Daoy (cell line): ENCODE measurements around the gene PRKCD. TPM values are rescaled to one million over a fixed set of nuclear protein-coding genes. Genes with fewer than 3 reads are reported as not detected.
A peak's percentile ranks its signal among the peaks of the same experiment; 100 is the strongest.

Experiments
- DNase-seq: peaks from one replicate; pipeline ENCODE4 v3.0.0-alpha.2; 2015; ENCODE audit warnings: low read depth
- total RNA-seq: library from RNA; depleted of rRNA; stranded (reverse); fragments of >200 nt; shearing (Covaris generic); gene quantifications from 2 replicates; pipeline ENCODE4 v1.2.3, GENCODE V29; 2014

Gene PRKCD
- total RNA-seq, 1 experiment from 2014 or later, result 0.80 TPM

DNA sequence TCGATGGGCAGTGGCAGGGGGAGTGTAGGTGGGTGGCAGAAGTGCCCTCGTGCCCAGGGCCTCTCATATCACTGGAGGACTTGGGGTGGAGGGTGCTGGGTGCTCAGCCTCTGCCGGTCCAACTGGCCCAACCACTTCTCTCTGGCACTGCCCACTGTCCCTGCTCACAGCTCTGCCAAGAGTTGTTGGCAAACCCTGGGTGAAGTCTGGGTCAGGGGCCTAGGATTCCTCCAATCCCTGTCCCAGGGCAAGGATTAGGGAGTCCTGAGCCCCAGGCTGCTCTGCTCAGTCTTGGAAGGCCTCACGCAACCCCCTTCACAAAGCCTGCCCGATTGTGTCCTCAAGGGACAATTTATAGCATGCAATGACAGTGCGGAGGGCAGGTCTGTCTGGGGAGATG is 5.2 kb upstream of the PRKCD start:
- no peak for DNase-seq

DNA sequence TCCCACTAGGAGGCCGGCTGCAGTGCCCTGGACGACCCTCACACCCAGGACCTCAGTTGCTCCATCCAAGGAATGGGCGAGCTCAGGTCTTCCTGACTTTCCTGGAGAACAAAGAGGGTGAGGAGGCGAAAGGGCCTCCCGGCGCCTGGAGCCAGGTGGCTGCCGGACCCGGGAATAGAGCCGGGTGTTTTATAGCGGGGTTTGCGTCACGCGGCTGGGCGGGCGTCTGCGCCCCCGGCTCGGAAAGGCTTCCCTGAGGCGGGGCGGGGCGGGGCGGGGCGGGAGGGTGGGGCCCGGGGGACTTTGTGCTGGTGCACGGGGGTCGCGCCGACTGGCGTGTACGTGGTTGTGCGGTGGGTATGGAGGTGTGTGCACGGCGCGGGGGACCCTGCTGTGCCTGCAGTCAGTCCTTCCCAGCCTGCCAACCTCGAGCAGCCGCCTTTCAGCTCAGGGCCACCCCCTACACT is 4.6 kb upstream of the PRKCD start:
- DNase-seq, result no peak

DNA sequence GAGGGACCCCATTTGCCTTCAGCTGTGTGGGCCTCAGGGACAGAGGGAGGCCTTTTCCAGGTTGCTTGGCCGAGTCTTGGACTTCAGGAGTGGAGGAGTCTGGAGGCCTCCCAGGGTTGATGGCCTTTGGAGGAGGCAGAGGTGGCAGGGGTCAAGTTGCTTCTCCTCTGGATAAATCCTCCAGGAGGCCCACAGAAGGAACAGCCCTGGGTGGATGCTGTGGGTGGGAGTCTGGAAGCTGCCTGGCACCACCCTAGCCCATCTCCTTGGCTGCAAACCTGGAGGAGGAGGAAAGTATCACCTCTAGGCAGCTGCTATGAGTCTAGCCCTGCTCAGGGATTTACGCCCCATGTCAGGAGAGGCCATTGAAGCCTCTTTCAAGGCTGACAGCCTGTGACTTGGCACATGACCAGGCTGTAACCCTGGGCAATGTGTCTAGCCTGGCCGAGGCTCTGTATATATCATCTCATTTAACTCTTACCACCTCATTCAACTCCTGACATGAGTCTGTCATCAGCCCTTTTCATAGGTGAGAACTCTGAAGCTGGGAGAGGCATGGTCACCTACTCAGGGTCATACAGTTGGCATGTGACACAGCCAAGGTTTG is 2.9 kb upstream of the PRKCD start:
- DNase-seq, result no peak

DNA sequence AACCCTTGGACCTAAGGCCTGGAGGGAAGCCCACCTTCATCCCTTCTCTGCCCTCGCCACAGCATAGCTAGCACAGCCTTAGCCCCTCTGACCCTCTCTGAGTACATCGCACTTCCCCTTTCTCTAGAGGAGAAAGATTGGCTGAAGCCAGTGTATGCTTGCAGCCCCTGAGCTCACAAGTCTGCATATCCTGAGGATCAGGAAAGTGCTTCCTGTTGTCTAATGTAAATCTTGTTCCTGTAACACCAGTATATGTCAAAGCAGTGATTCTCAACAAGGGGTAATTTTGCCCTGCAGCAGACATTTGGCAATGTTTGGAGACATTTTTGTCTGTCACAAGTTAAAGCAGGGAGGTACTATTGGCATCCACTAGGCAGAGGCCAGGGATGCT is 2.2 kb upstream of the PRKCD start:
- DNase-seq, result no peak

DNA sequence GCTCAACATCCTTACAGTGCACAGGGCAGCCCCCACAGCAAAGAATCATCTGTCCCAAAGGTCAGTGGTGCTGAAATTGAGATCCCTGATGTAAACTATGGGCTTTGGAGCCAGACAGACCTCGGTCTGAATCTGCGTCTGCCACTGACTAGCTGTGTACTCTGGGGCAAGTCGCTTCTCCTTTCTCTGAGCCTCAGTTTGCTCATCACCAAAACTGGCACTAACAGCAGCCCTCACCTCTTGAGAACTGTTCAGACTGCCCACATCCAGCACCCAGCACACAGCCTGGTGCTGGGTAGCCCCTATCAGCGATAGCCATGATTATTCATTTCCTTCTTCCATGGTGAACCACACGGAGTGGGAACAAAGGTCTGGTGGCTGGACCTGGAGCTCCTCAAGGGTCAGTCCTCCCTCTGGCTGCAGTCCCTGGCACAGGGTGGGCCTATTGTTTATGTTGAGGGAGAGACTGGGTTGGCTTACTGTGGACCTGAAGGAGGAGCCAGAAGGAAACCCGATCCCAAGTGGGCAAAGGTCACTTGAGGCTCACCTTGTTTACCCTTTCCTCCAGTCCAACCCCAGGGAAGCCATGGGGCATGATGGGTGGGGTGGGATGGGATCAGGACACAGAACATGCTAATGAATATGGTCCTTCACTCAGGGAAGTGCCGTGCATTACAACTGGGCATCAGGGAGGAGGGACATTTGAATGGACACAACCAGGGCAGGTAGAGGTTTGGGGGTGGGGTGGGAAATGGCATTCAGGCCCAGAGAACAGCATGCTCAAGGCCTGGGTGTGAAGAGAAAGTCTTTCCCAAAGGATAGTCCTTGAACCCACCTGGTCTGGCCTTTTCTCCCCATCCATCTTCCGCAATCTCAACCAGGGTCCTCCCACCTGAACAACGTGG is 1.6 kb upstream of the PRKCD start:
- no peak for DNase-seq

DNA sequence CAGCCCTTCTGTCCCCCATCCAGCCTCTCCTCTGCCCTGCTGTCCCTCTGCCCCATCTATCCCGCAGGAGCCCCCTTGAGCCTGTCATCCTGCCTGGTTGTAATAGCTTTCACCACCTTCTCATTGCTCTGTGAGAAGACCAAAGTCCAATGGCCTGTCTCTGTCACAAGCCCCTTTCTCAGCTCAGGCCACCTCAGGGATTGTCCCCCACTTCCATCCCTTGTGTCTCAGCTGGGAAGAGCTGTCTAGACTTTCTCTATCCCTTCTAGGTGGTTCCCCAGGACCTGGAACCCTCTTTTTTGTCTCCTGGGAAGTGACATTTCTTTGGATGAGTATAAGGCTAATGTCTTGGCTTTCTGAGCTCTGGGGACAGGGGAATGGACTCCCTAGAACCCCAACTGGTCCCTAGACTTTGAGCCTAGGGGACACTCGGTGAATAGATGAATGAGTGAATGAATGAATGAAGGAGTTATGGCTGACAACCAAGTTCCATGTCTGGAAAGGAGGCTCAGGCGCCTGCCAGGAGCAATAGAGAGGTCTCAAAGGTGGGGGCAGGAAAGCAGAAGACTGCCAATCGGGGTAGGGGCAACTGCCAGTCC is 849 bp upstream of the PRKCD start:
- no peak for DNase-seq

DNA sequence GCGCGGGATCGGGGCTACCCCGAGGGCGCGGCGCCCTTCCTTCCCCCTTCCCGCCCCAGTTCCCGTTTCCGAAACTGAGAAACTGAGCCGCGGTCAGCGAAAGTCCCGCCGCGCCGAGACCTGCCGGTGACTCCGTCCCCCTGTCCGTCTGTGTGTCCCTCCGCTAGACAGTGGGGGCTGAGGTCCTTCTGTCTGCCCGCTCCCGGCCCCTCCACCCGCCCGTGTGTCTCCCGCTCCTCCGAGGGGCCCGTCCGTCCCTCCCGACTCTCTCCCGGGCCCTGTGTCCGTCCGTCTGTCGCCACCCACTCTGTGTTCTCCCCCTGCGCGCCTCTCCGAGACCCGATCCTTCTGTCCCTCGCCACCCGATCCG is 426 bp downstream of the PRKCD start:
- DNase-seq, result peak; percentile 25

DNA sequence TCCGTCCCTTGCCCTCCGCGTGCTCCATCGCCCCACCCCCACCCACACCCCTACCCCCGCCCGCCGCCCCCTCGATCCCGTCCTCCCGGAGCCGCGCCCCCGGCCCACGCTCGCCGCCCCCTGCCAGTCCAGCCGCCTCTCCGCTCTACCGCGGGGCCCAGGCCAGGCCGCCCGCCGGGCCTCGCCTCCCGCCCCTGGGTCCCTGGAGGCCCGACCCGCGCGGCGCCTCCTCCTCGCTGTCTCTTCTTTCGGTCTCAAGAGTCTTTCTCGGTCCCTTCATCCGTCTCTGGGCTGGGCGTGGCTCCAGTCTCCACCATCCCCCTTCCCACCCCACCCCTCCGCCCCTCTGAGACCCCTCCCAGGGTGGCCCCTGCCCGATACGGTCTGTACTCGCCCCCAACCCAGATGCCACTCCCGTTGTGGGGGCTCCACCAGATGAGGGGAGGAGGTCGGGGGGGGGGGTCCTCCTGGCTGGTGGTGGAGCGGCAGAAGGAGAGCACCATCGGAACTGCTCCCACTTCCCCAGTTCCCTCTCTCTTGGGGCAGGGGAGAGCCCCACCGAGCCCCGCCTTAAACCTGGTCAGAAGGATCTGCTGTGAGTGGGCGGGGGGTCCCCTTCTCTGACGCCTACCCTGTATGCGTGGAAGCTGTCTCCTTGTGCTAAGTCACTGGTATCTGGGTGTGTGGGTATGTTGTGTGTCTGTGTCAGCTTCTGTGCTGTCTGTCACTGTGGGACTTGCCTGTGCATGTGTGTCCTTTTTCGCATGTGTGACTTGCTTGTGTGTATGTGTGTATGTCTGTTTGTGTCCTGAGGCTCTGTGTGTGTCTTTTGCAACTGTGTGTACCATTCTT is 1.0 kb downstream of the PRKCD start:
- peak; percentile 24 for DNase-seq

DNA sequence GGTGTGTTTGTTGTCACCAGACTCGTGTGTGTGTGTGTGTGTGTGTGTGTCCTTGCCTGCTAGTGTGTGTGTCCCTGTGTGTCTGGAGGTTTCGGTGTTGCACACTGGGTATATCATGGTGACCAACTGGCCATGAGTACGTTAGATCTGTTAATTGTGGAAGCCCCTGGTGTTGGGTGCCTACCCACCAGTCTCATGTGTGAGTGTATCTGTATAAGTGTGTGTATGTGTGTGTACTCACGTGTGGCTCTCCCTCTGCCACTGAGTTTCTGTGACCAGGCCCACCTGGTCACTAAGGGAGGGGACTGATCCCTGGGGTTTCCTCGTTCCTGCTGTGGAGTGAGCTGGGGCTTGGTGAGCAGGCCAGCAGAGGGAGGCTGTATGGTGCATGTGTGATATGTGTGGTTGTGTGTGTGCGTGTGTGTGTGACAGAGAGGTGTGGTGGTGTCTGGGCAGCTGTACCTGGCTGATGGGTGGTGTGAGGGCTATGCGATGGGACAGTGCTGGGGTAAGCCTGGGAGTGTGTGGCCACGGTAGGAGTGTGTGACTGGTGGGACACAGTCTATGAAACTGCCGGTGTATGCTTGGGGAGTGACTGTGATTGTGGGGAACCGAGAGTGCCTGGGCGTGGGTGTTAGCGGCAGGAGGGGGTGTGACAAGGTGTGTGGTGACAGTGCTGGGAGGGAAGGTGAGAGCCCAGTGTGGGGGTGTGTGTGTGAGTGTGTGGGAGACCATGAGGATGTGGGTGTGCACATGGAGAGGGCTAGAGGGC is 1.8 kb downstream of the PRKCD start:
- no peak for DNase-seq

DNA sequence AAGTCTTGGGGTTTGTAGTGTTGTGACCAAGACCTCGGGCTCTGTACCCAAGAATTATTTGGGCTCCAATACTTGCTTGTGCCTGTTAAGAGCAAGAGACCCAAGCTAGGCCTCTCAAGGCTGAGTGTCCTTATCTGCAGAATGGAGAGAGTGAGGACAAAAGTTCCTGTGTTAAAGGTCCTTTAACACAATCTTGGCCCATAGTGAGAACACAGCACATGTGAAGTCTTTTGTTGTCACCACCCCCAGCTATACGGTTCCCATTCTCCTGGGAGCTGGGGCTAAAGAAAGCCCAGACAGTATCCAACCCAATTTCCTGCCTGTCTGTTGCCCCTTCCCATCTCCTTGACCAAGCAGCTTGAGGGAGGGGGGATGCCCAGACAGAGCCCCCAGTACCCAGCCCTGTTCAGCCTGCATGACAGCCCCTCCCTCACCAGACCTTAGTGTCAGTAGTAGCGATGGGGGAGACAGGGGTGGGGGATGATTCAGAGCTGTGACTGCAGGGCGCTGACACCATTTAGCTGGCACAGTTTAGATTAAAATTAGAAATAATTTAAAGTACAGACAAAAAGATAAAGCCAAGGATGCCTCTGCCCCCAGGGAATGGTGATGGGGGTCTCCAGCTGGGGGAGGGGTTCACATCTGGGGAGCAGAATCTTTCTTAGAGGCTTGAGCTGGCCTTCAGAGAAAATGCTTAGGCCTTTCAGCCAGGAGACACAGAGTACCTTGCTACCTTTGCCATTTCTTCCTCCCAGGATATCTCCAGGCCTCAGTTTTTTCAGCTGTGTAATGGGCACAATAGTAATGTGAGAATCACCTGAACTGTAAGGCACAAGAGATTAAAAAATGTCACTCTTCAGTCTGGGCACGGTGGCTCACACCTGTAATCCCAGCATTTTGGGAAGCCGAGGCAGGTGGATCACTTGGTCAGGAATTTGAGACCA is 2.7 kb downstream of the PRKCD start:
- DNase-seq, result no peak

DNA sequence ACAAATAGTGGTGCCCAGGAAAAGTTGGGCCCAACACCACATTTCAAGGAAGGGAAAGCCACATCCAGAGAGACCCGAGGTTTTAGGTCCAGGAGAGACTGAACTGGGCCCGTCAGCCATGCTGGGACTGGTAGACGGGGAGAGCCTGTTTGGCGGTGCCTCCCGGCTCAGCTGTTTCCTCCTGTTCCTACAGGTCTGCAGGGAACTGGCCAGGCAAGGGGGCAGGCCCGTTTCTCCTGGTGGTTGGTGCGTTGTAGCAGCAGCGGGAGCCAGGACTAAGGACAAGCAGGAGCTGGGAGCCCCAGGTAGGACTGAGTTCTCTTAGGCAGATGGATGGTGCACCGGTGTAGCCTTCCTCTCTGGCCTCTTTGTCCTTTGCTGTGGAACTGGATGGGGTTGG is 3.9 kb downstream of the PRKCD start:
- DNase-seq, result no peak

DNA sequence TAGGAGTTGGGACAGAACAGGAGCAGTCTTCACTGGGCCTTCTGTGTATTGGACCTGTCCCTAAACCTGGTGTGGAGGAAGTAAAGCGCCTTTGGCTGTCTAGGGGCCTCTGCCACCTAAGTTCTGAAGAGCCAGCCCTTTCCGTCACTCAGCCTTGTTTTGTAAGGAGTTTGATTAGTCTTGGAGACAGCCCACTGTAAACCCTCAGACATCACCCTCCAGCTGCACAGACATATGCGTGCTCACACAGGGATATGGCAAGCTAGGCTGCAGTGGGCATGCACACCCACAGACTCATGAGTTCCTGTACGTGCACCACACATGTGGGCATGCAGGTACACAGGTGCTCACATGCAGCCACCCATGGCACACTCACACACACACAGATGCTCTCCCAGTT is 5.2 kb downstream of the PRKCD start:
- no peak for DNase-seq

DNA sequence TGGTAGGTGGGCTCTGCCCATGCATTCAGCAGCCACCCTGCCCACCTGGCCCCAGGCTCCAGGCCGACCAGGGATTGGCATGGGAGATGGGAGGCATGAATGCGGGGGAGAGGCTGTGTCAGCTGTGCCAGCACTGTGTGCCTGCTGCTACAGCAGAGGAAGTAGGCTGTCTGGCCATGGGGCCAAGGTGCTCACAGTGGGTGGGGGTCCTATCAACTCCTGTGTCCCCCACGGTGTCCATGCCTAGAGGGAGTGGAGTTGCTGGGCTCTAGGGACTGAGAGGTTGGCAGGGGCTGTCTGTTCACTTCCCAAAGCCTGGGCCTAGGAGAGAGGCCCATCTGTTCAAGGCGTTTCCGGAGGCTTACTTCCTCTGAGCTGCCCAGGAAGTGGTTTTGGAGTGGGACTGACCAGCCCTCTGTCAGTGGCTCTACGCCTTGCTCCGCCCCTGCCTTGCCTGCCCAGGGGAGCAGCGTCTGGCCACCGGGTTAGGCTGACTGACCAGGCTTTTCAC is 5.8 kb downstream of the PRKCD start:
- peak; percentile 63 for DNase-seq

DNA sequence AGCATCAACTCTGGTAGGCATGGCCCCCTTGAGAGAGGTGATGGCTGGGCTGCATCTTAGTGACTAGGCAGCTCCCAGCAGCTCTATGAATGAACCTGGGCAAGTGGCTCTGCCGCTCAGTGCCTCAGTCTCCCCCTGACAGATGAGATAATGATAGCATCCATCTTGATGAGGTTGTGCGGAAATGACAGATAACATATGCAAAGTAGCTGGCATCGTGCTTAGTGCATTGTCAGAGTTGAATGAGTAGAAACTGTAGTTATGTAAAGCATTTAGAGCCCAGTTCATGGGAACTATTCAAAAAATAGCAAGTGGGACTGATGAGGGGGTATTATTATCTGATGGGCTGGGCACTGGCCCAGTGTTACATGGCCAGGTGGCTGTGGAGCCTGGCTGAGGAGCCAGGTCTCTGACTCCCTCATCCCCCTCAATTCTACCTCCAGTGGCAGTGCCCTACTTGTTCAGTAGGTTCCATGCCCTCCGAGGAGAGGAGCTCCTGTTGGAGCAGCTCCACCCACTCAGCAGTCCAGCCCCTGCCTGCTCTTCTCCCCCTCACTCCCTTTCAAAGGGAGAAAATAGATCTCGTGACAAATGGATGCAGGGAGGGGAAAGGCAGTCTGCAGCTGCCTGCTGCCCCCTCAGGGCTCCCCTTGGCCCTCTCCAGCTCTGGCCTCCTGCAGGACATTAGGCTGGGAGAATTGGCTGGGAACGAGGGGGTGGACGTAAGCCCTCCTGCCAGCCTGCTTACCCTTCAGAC is 6.6 kb downstream of the PRKCD start:
- no peak for DNase-seq

DNA sequence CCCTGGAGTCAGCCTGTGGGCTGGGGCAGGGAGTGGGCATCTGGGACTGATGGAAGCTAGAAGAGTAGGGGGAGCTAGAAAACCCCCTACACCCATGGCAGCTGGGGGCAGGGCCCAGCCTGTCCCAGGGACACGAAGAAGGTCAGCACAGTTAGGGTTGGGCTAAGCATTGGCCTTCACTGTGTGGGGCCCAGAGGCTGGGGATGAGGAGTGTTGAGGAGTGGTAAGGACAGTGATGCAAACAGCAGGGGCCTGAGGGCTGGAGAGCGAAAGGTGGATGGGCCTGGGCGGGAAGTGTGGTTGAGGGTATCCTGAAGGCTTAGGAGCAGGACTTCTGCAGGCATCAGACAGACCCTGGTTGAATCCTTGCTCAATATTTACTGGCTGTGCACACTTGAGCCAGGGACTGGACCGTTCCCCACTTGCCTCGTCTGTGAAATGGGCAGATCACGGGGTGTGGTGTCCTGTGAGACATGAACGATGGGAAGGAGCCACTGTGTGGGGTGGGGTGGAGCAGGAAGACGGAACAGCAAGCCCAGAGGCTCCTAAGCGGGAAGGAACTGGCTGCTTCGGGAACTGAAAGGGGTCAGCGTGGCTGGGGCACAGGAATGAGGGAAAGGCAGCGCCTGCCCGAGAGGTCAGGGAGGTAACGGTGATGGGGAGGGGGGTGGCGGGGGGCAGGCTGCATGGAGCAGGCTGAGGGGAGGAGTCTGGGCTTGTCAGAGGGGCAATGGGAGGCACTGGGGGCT is 7.3 kb downstream of the PRKCD start:
- DNase-seq, result no peak

DNA sequence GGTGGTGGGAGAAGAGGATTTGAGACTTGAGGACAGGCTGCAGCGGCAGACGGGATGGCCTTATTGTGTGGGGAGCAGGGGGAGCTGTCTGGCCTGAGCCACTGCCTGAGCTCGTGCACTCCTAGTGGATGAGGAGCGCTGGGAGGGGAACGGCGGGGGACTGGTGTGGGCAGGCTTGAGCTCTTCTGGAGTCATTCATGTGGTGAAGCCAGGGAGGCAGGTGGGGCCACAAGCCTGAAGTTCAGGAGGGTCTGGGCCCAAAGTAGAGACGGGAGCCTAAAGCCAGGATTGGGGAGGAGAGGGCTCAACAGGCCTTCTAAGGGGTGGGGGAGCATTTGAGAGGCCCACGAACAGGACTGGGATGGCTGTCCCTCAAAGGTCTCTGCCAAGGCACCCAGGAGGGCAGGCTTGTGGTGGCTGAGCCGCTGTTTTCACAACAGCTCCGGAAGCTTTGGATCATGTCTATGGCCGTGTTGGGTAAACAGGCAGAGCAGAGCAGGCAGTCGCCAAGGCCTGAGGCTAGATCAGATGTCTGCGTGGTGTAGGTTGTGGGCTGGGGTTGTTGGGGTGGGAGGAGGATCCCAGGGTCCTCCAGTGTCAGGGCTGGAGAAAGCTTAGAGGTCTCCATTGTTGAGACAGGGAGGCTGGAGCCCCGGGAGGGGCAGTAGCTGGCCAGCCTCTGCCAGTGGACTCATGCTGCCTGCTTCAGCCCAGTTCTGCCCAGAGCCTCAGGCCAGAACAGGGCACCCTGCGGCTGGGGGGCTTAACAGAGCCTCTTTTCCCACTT is 8.2 kb downstream of the PRKCD start:
- DNase-seq, result no peak

DNA sequence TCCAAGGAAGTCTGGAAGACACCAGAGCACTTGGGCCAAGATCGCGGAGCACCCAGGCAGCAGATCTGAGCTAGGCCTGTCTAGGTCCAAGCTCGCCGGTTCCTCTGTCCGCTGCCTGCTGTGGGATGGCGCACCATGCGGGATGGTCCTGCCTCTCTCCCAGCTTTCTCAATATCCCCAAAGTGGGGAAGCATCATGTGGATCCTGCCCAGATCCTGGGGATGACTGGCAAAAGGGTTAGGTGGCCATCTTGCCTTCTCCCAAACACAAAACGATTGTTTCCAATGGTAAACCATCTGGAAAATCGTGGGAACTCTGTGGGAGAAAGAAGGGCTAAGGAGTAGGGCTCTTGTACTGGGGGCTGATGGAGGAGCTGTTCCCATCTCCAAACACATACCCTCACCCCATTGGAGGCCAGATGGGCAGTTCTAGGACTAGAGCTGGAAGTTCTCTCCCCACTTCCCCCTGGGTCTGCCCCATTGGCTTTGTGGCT is 8.9 kb downstream of the PRKCD start:
- DNase-seq, result no peak
